GM18526 (cell line): Measurements from ENCODE around the gene KCNN3.

Source experiments
- POLR2A ChIP-seq: IDR thresholded peaks from 3 replicates; pipeline ENCODE4 v1.6.1; 2011; ENCODE audit not compliant: insufficient read length; ENCODE audit errors: extremely low read depth

The KCNN3 gene

GRCh38 chr1:154821083-154821482, 49.0 kb downstream of the KCNN3 start:
- no peak for TF ChIP-seq POLR2A

DNA sequence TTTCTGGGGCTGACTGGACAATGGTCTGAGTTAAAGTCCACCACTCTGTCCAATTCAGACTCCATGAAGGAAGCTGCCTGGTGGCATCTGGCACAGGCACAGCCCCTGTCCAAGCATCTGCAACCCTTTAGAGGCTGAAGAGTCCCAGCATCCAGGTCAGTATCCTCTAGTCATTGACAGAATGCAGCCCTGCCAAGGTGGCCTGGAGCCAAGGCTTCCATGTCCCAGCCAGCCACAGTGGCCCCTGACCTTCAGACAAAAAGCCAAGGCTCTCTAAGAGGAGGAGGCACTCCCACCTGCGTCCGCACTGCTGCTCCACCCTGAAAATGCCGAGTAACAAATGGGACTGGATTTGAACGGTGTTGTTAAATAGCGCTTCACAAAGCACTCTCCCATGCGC, 49.4 kb downstream of the KCNN3 start:
- TF ChIP-seq POLR2A: no peak

GRCh38 chr1:154819628-154820590, 50.2 kb downstream of the KCNN3 start:
- TF ChIP-seq POLR2A: no peak

DNA sequence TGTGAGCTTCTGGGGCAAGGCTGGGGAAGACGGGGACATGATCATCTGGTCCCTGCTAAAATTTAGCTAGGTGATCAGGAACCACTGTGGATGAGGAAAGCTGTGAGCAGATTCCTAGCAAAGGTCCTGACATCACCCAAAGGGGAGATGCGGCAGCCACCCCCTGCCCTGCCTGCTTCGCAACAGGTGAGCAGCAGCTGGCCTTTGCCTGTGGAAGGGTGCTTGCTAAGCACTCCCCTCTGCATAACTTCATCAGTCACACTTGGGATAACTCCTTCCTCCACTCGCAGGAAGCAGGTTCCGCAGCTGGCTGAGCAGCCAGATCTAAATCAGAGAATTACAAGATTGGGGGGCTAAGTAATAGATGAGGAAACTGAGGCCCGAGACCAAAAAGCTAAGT, 51.2 kb downstream of the KCNN3 start:
- no peak for TF ChIP-seq POLR2A

GRCh38 chr1:154816937-154817336, 53.1 kb downstream of the KCNN3 start:
- TF ChIP-seq POLR2A: no peak

GRCh38 chr1:154816369-154816768, 53.7 kb downstream of the KCNN3 start:
- no peak for TF ChIP-seq POLR2A

GRCh38 chr1:154813846-154814505, 56.1 kb downstream of the KCNN3 start:
- no peak for TF ChIP-seq POLR2A

- TF ChIP-seq POLR2A: no peak
Observed at GRCh38 chr1:154813300-154813816, 56.7 kb downstream of the KCNN3 start.

GRCh38 chr1:154812877-154813276, 57.2 kb downstream of the KCNN3 start:
- TF ChIP-seq POLR2A: no peak

DNA sequence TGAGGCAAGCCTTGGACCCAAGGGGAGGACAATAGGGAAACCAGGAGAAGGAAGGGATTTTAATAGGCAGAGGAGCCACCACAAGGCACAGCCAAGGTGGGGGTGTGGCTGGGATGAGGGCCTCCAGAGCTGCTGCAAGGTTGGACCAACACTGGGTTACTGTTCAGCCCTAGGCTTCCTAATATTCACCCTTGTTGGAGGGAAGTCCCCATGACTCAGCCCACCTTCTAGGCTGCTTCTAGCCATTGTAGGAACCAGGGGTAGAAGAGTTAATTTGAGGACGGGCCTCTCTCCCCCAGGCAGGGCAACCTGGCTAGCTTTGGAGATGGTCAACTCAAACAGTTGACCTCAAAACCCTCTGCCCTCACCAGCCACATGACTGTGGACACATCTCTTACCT, 59.5 kb downstream of the KCNN3 start:
- TF ChIP-seq POLR2A: no peak

GRCh38 chr1:154809436-154810413, 60.4 kb downstream of the KCNN3 start:
- TF ChIP-seq POLR2A: no peak

- no peak for TF ChIP-seq POLR2A
Observed at GRCh38 chr1:154808909-154809262, 61.2 kb downstream of the KCNN3 start.

DNA sequence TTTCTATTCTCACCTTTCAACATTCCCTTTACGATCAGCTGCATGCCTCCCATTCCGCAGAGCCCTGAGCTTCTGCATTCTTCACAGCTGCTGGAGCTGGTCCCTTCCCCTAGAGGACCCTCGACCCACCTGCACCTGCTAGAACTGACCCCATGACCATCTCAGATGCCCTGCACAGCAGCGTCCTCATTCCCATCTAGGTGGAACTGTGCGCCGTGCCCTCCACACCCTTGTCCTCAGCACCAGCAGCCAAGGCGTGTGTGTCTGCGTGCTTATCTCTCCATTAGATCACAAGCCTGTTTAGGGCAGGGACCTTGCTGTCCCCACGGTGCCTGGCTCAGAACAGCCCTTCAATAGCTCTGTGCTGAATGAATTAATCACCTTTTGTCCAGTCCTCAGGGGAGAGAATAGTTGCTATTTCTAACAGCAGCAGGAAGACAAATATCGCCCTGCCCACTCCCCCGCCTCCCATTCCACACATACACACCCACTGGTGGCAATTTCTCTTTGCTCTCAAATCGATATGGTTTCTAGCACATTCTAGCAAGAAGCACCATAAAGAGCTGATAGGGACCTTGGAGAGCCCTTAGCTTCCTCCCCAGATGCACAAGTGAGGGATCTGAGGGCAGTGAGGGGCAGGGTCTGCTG, 61.7 kb downstream of the KCNN3 start:
- TF ChIP-seq POLR2A: no peak

DNA sequence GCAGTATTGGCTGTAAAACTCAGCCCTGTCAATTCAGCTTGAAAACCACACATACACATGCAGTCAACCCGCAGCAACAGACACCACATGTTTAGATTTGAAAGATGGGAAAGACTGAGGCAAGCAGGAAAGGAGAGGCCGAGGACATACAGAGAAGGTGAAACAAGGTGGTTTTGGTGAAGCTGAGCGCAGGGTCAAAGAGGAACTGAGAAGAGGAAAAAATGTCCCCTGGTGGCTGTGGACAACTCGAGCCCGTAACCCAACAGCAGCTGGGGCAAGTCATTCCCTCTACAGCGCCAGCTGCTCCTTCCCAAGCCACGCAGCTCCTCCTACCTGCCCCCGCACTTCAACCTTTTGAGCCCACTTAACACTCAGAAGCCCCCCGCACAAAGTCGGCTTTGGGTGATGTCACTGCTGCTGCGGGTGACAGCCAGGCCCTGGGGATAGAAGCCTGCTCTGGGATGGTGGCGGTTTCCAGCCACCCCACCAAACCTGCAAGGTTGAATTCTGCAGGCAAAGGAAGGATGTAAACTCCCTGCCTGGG, 63.0 kb downstream of the KCNN3 start:
- TF ChIP-seq POLR2A: no peak
